ENCODE measurements around the gene SPATA32. TPM values are rescaled to one million over a fixed set of nuclear protein-coding genes. Genes with fewer than 3 reads are reported as not detected.
A peak's percentile ranks its signal among the peaks of the same experiment; 100 is the strongest.

SPATA32 gene
- under 1 TPM; 0.53 to 0.65 TPM for total RNA-seq

GRCh38 chr17:45261577-45262515, at the start of gene SPATA32:
TSS of gene SPATA32 (minus strand) at chr17:45262094. CDS start at chr17:45262016, 78 bp downstream.
- POLR2A ChIA-PET, result interaction anchor here (0.6 to 5.2 kb wide), 7 partner anchors 9 to 129 kb away, joined by 3 to 34 read pairs (median 5); partner anchors contain the start of gene HEXIM1

GRCh38 chr17:45311401-45311759, 49.5 kb upstream of the SPATA32 start:
- ATAC-seq (ENCODE audit: low read depth), result no peak
- H3K27ac Mint-ChIP-seq, result peak overlapping the region; percentile 94
- no peak for DNase-seq

More at GRCh38 chr17:45261577-45262515, at the start of gene SPATA32:
- Mint-ChIP-seq H3K9me3 (no peaks in the 10 kb centered on the region), H3K27ac (peak within 1 kb of the TSS; percentile 92), H3K4me3 (peak within 1 kb of the TSS; percentile 85), H3K36me3 (peaks cover 8% of the 10 kb centered on the region), H3K27me3 (no peaks in the 10 kb centered on the region), H3K4me1 (peaks cover 21% of the 10 kb centered on the region)
- ATAC-seq (ENCODE audit: low read depth) (peak; percentile 91), DNase-seq (peak; percentile 84)

GRCh38 chr17:45310380-45311324, 48.8 kb upstream of the SPATA32 start:
- Mint-ChIP-seq H3K4me1 (peaks cover 73% of the 10 kb centered on the region), H3K27me3 (no peaks in the 10 kb centered on the region), H3K4me3 (peak overlapping the region; percentile 85), H3K36me3 (peaks cover 31% of the 10 kb centered on the region), H3K9me3 (no peaks in the 10 kb centered on the region), H3K27ac (peak overlapping the region; percentile 94)
- POLR2A ChIA-PET, result interaction anchor here (0.7 to 8.3 kb wide), 10 partner anchors 8 to 260 kb away, joined by 3 to 146 read pairs (median 10); partner anchors contain the start of genes FMNL1 and HEXIM1
- no peak for ATAC-seq (ENCODE audit: low read depth)
- DNase-seq, result no peak

More at GRCh38 chr17:45311401-45311759, 49.5 kb upstream of the SPATA32 start:
- H3K27me3 Mint-ChIP-seq, result no peaks in the 10 kb centered on the region
- H3K9me3 Mint-ChIP-seq, result no peaks in the 10 kb centered on the region
- peak overlapping the region; percentile 85 for H3K4me3 Mint-ChIP-seq
- POLR2A ChIA-PET, result interaction anchor here (0.8 to 8.3 kb wide), 12 partner anchors 8 to 260 kb away, joined by 3 to 146 read pairs (median 8); partner anchors contain the start of genes FMNL1, HEXIM1 and HEXIM2
- H3K36me3 Mint-ChIP-seq, result peaks cover 30% of the 10 kb centered on the region
- peaks cover 68% of the 10 kb centered on the region for H3K4me1 Mint-ChIP-seq

GRCh38 chr17:45309400-45309799, 47.5 kb upstream of the SPATA32 start:
- POLR2A ChIA-PET, result interaction anchor here (0.7 to 5.5 kb wide), 6 partner anchors 7 to 105 kb away, joined by 3 to 30 read pairs (median 4); partner anchors contain the start of genes FMNL1 and MAP3K14
- no peak overlapping the region for H3K4me3 Mint-ChIP-seq
- no peaks in the 10 kb centered on the region for H3K27me3 Mint-ChIP-seq
- peaks cover 29% of the 10 kb centered on the region for H3K36me3 Mint-ChIP-seq
- peaks cover 70% of the 10 kb centered on the region for H3K4me1 Mint-ChIP-seq
- no peaks in the 10 kb centered on the region for H3K9me3 Mint-ChIP-seq
- peak overlapping the region; percentile 58 for H3K27ac Mint-ChIP-seq
- no peak for DNase-seq
- ATAC-seq (ENCODE audit: low read depth), result no peak

GRCh38 chr17:45308840-45309239, 46.9 kb upstream of the SPATA32 start:
- DNase-seq (no peak), ATAC-seq (ENCODE audit: low read depth) (no peak)
- POLR2A ChIA-PET, result interaction anchor here (2.2 to 5.5 kb wide), 2 partner anchors 8 to 87 kb away, joined by 4 to 30 read pairs; partner anchors contain the start of genes FMNL1 and MAP3K14
- H3K36me3 Mint-ChIP-seq, result peaks cover 31% of the 10 kb centered on the region
- H3K27ac Mint-ChIP-seq, result peak overlapping the region; percentile 58
- H3K4me3 Mint-ChIP-seq, result no peak overlapping the region
- H3K4me1 Mint-ChIP-seq, result peaks cover 68% of the 10 kb centered on the region
- H3K9me3 Mint-ChIP-seq, result no peaks in the 10 kb centered on the region
- H3K27me3 Mint-ChIP-seq, result no peaks in the 10 kb centered on the region

GRCh38 chr17:45308016-45308365, 46.1 kb upstream of the SPATA32 start:
- peaks cover 67% of the 10 kb centered on the region for H3K4me1 Mint-ChIP-seq
- DNase-seq, result no peak
- H3K4me3 Mint-ChIP-seq, result peak overlapping the region; percentile 51
- no peak for ATAC-seq (ENCODE audit: low read depth)
- peak overlapping the region; percentile 77 for H3K27ac Mint-ChIP-seq
- H3K9me3 Mint-ChIP-seq, result no peaks in the 10 kb centered on the region
- POLR2A ChIA-PET, result interaction anchor here (0.6 to 5.5 kb wide), 3 partner anchors 9 to 100 kb away, joined by 4 to 30 read pairs (median 5); partner anchors contain the start of genes FMNL1 and MAP3K14
- H3K36me3 Mint-ChIP-seq, result peaks cover 31% of the 10 kb centered on the region
- no peaks in the 10 kb centered on the region for H3K27me3 Mint-ChIP-seq

GRCh38 chr17:45307290-45308015, 45.6 kb upstream of the SPATA32 start:
- DNase-seq (no peak), ATAC-seq (ENCODE audit: low read depth) (peak; percentile 6)
- peak overlapping the region; percentile 51 for H3K4me3 Mint-ChIP-seq
- H3K9me3 Mint-ChIP-seq, result no peaks in the 10 kb centered on the region
- POLR2A ChIA-PET, result interaction anchor here (0.6 to 5.5 kb wide), 4 partner anchors 9 to 99 kb away, joined by 3 to 30 read pairs (median 4); partner anchors contain the start of genes FMNL1 and MAP3K14
- H3K36me3 Mint-ChIP-seq, result peaks cover 31% of the 10 kb centered on the region
- H3K27me3 Mint-ChIP-seq, result no peaks in the 10 kb centered on the region
- peaks cover 67% of the 10 kb centered on the region for H3K4me1 Mint-ChIP-seq
- peak overlapping the region; percentile 77 for H3K27ac Mint-ChIP-seq

- ATAC-seq (ENCODE audit: low read depth) (no peak), DNase-seq (no peak)
- H3K9me3 Mint-ChIP-seq, result no peaks in the 10 kb centered on the region
- no peak overlapping the region for H3K27ac Mint-ChIP-seq
- H3K36me3 Mint-ChIP-seq, result peaks cover 27% of the 10 kb centered on the region
- POLR2A ChIA-PET, result interaction anchor here (1.3 to 5.5 kb wide), 2 partner anchors 10 to 24 kb away, joined by 3 to 30 read pairs; partner anchors contain the start of gene MAP3K14
- H3K4me3 Mint-ChIP-seq, result no peak overlapping the region
- no peaks in the 10 kb centered on the region for H3K27me3 Mint-ChIP-seq
- peaks cover 64% of the 10 kb centered on the region for H3K4me1 Mint-ChIP-seq
These were observed 44.7 kb upstream of the SPATA32 start for GRCh38 chr17:45306623-45307022.

GRCh38 chr17:45306094-45306493, 44.2 kb upstream of the SPATA32 start:
- Mint-ChIP-seq H3K9me3 (no peaks in the 10 kb centered on the region), H3K36me3 (peaks cover 25% of the 10 kb centered on the region), H3K4me1 (peaks cover 59% of the 10 kb centered on the region), H3K27ac (no peak overlapping the region), H3K4me3 (no peak overlapping the region), H3K27me3 (no peaks in the 10 kb centered on the region)
- DNase-seq, result no peak
- ATAC-seq (ENCODE audit: low read depth), result no peak
- POLR2A ChIA-PET, result interaction anchor here (1.3 to 5.5 kb wide), 2 partner anchors 11 to 23 kb away, joined by 3 to 30 read pairs; partner anchors contain the start of gene MAP3K14

GRCh38 chr17:45305530-45306087, 43.7 kb upstream of the SPATA32 start:
- H3K36me3 Mint-ChIP-seq, result peaks cover 22% of the 10 kb centered on the region
- POLR2A ChIA-PET, result interaction anchor here (5.5 kb wide), 1 partner anchor 11 kb away, joined by 30 read pairs; the partner anchor contains the start of gene MAP3K14
- no peak for DNase-seq

GRCh38 chr17:45302649-45303173, 40.8 kb upstream of the SPATA32 start:
- DNase-seq (no peak), ATAC-seq (ENCODE audit: low read depth) (peak; percentile 83)
- Mint-ChIP-seq H3K27ac (peak overlapping the region; percentile 89), H3K27me3 (no peaks in the 10 kb centered on the region), H3K9me3 (no peaks in the 10 kb centered on the region), H3K4me1 (peaks cover 60% of the 10 kb centered on the region), H3K4me3 (peak overlapping the region; percentile 76), H3K36me3 (peaks cover 25% of the 10 kb centered on the region)
- POLR2A ChIA-PET, result interaction anchor here (0.7 to 3.4 kb wide), 7 partner anchors 10 to 76 kb away, joined by 3 to 42 read pairs (median 4); partner anchors contain the start of gene MAP3K14

More at GRCh38 chr17:45305530-45306087, 43.7 kb upstream of the SPATA32 start:
- H3K4me1 Mint-ChIP-seq, result peaks cover 59% of the 10 kb centered on the region
- H3K27me3 Mint-ChIP-seq, result no peaks in the 10 kb centered on the region
- no peak overlapping the region for H3K4me3 Mint-ChIP-seq
- no peak for ATAC-seq (ENCODE audit: low read depth)
- no peaks in the 10 kb centered on the region for H3K9me3 Mint-ChIP-seq
- no peak overlapping the region for H3K27ac Mint-ChIP-seq
